ENCODE results near the gene NT5C2.

DNA sequence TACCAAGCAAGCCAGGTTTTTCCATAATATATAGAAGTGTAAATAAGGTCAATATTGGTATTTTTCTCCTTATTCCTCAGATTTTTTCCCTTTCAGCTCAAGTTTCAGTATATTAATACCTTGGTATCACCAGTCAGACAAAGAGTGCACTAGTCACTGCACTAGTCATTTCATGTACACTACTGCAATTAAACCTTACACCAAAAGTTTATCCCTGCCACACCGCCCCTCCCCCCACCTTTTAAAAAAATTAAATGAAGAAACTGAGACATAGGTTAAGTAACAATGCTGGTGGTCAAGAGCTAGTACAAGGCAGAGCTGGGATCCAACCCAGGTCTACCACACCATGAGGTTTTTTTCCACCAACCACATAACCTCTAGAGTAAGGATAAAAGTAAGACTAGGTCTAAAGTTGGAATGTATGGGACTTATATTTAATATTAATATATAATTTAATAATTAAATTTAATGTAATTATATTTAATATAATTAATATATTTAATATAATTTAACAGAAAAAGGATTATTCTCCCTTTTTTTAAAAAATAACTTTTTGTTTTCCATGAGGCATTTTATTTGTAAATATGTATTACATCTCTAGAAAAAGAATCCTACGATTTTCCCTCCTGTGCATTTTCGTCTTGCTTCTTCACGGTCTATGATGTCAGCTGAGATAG is 68.5 kb downstream of the NT5C2 start:
- TF ChIP-seq, protein P1, sequence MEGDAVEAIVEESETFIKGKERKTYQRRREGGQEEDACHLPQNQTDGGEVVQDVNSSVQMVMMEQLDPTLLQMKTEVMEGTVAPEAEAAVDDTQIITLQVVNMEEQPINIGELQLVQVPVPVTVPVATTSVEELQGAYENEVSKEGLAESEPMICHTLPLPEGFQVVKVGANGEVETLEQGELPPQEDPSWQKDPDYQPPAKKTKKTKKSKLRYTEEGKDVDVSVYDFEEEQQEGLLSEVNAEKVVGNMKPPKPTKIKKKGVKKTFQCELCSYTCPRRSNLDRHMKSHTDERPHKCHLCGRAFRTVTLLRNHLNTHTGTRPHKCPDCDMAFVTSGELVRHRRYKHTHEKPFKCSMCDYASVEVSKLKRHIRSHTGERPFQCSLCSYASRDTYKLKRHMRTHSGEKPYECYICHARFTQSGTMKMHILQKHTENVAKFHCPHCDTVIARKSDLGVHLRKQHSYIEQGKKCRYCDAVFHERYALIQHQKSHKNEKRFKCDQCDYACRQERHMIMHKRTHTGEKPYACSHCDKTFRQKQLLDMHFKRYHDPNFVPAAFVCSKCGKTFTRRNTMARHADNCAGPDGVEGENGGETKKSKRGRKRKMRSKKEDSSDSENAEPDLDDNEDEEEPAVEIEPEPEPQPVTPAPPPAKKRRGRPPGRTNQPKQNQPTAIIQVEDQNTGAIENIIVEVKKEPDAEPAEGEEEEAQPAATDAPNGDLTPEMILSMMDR (IDR thresholded peaks at IDR 0.05), result no peak
- TF ChIP-seq ZFX (IDR thresholded peaks at IDR 0.05; ENCODE audit: borderline replicate concordance), result no peak
